Parathyroid adenoma (tissue), 2 donors: ENCODE data around the gene RYR3.

Experiments
- H2AFZ ChIP-seq: fragments of 300-600 bp; sonication (generic); one replicate; pipeline ENCODE4 v1.7.0; 2017; ENCODE audit warnings: antibody characterized with exemption, mild to moderate bottlenecking
- H3K27ac ChIP-seq: fragments of 300-600 bp; sonication (generic); one replicate; pipeline ENCODE4 v1.7.0; 2017
- H3K27me3 ChIP-seq: fragments of 300-600 bp; sonication (generic); one replicate; pipeline ENCODE4 v1.7.0; 2017; ENCODE audit warnings: low read length; ENCODE audit not compliant: control insufficient read depth, insufficient read depth
- H3K36me3 ChIP-seq: fragments of 300-600 bp; sonication (generic); one replicate; pipeline ENCODE4 v1.7.0; 2017; ENCODE audit warnings: low read length; ENCODE audit not compliant: control insufficient read depth, insufficient read depth
- H3K4me1 ChIP-seq: fragments of 300-600 bp; sonication (generic); one replicate; pipeline ENCODE4 v1.7.0; 2017; ENCODE audit warnings: control low read depth
- H3K4me2 ChIP-seq: fragments of 300-600 bp; sonication (generic); one replicate; pipeline ENCODE4 v1.7.0; 2017; ENCODE audit warnings: low read length
- H3K4me3 ChIP-seq: fragments of 300-600 bp; sonication (generic); one replicate; pipeline ENCODE4 v1.7.0; 2017; ENCODE audit warnings: low read depth, low read length
- H3K79me2 ChIP-seq: fragments of 300-600 bp; sonication (generic); one replicate; pipeline ENCODE4 v1.7.0; 2017; ENCODE audit warnings: control low read depth
- H3K9ac ChIP-seq: fragments of 300-600 bp; sonication (generic); one replicate; pipeline ENCODE4 v1.7.0; 2017; ENCODE audit warnings: mild to moderate bottlenecking
- H3K9me3 ChIP-seq: fragments of 300-600 bp; sonication (generic); one replicate; pipeline ENCODE4 v1.7.0; 2017; ENCODE audit warnings: low read length; ENCODE audit not compliant: control insufficient read depth
- CTCF ChIP-seq: fragments of 300-600 bp; sonication (generic); IDR thresholded peaks from one replicate; pipeline ENCODE4 v1.7.0; 2017; ENCODE audit warnings: antibody characterized with exemption, mild to moderate bottlenecking
- donor health status: primary hyperparathyroidism.

RYR3 gene

GRCh38 chr15:33831646-33832045 is 520.9 kb downstream of the RYR3 start:
- H3K27me3 ChIP-seq, result no peaks in the 10 kb centered on the region
- H3K4me3 ChIP-seq, result no peak overlapping the region
- H3K9ac ChIP-seq, result no peak overlapping the region
- no peaks in the 10 kb centered on the region for H3K4me1 ChIP-seq
- no peaks in the 10 kb centered on the region for H3K36me3 ChIP-seq
- H3K27ac ChIP-seq, result no peak overlapping the region
- no peak overlapping the region for H3K4me2 ChIP-seq
- no peaks in the 10 kb centered on the region for H3K9me3 ChIP-seq
- no peak overlapping the region for H2AFZ ChIP-seq
- H3K79me2 ChIP-seq, result no peaks in the 10 kb centered on the region
- TF ChIP-seq CTCF, result no peak

- Histone ChIP-seq H3K4me3 (no peak overlapping the region), H3K9ac (no peak overlapping the region), H3K9me3 (no peaks in the 10 kb centered on the region), H3K27me3 (no peaks in the 10 kb centered on the region), H2AFZ (no peak overlapping the region), H3K36me3 (no peaks in the 10 kb centered on the region), H3K79me2 (no peaks in the 10 kb centered on the region), H3K27ac (no peak overlapping the region), H3K4me1 (no peaks in the 10 kb centered on the region), H3K4me2 (no peak overlapping the region)
- no peak for TF ChIP-seq CTCF
These were observed 524.4 kb downstream of the RYR3 start for GRCh38 chr15:33834892-33835743.

GRCh38 chr15:33837294-33837693 is 526.5 kb downstream of the RYR3 start:
- TF ChIP-seq CTCF, result no peak
- no peaks in the 10 kb centered on the region for H3K36me3 ChIP-seq
- no peaks in the 10 kb centered on the region for H3K27me3 ChIP-seq
- H2AFZ ChIP-seq, result no peak overlapping the region
- no peaks in the 10 kb centered on the region for H3K79me2 ChIP-seq
- no peak overlapping the region for H3K27ac ChIP-seq
- H3K4me1 ChIP-seq, result no peaks in the 10 kb centered on the region
- H3K4me2 ChIP-seq, result no peak overlapping the region
- no peak overlapping the region for H3K9ac ChIP-seq
- no peaks in the 10 kb centered on the region for H3K9me3 ChIP-seq
- no peak overlapping the region for H3K4me3 ChIP-seq

- Histone ChIP-seq H3K4me1 (no peaks in the 10 kb centered on the region), H3K79me2 (no peaks in the 10 kb centered on the region)
- TF ChIP-seq CTCF, result no peak
These were observed 528.8 kb downstream of the RYR3 start for GRCh38 chr15:33839540-33839939.

GRCh38 chr15:33840615-33841014 is 529.8 kb downstream of the RYR3 start:
- no peaks in the 10 kb centered on the region for H3K79me2 ChIP-seq
- no peaks in the 10 kb centered on the region for H3K36me3 ChIP-seq
- no peak overlapping the region for H3K27ac ChIP-seq
- no peaks in the 10 kb centered on the region for H3K4me1 ChIP-seq
- H3K4me2 ChIP-seq, result no peak overlapping the region
- no peak overlapping the region for H3K4me3 ChIP-seq
- H2AFZ ChIP-seq, result no peak overlapping the region
- TF ChIP-seq CTCF, result no peak
- no peak overlapping the region for H3K9ac ChIP-seq
- no peaks in the 10 kb centered on the region for H3K9me3 ChIP-seq
- no peaks in the 10 kb centered on the region for H3K27me3 ChIP-seq

More at GRCh38 chr15:33839540-33839939, 528.8 kb downstream of the RYR3 start:
- Histone ChIP-seq H3K27ac (no peak overlapping the region), H3K9me3 (no peaks in the 10 kb centered on the region), H3K9ac (no peak overlapping the region), H3K4me3 (no peak overlapping the region), H2AFZ (no peak overlapping the region), H3K36me3 (no peaks in the 10 kb centered on the region), H3K27me3 (no peaks in the 10 kb centered on the region), H3K4me2 (no peak overlapping the region)
